HG03097 (cell line): ENCODE results near the gene OCA2.

Experiments used
- ATAC-seq: cut with Tn5 transposase; IDR thresholded peaks from one replicate; pipeline ENCODE4 v1.9.1; 2021; ENCODE audit not compliant: unreplicated experiment, low FRiP score

The OCA2 gene

GRCh38 chr15:27894645-27895044 is 204.5 kb downstream of the OCA2 start:
- ATAC-seq: no peak

- ATAC-seq: no peak
These were observed 209.9 kb downstream of the OCA2 start for GRCh38 chr15:27889258-27889657.

- ATAC-seq: no peak
These were observed 213.9 kb downstream of the OCA2 start for GRCh38 chr15:27885201-27885600.

GRCh38 chr15:27884726-27885125 is 214.4 kb downstream of the OCA2 start:
- no peak for ATAC-seq

GRCh38 chr15:27878841-27879240 is 220.3 kb downstream of the OCA2 start:
- no peak for ATAC-seq

- ATAC-seq: no peak
These were observed 225.3 kb downstream of the OCA2 start for GRCh38 chr15:27873828-27874227.

GRCh38 chr15:27873039-27873438 is 226.1 kb downstream of the OCA2 start:
- no peak for ATAC-seq

- ATAC-seq: no peak
These were observed 226.8 kb downstream of the OCA2 start for GRCh38 chr15:27872355-27872754.

- no peak for ATAC-seq
These were observed 227.2 kb downstream of the OCA2 start for GRCh38 chr15:27871902-27872260.

- ATAC-seq: no peak
These were observed 227.8 kb downstream of the OCA2 start for GRCh38 chr15:27871078-27871901.

GRCh38 chr15:27870320-27870719 is 228.8 kb downstream of the OCA2 start:
- no peak for ATAC-seq

GRCh38 chr15:27869697-27870281 is 229.3 kb downstream of the OCA2 start:
- ATAC-seq: no peak

- ATAC-seq: no peak
These were observed 230.2 kb downstream of the OCA2 start for GRCh38 chr15:27868828-27869404.

- ATAC-seq: no peak
These were observed 231.3 kb downstream of the OCA2 start for GRCh38 chr15:27867861-27868260.

- ATAC-seq: no peak
These were observed 232.5 kb downstream of the OCA2 start for GRCh38 chr15:27866505-27867165.

- ATAC-seq: no peak
These were observed 233.2 kb downstream of the OCA2 start for GRCh38 chr15:27865926-27866325.

GRCh38 chr15:27865323-27865922 is 233.7 kb downstream of the OCA2 start:
- no peak for ATAC-seq

- ATAC-seq: no peak
These were observed 234.4 kb downstream of the OCA2 start for GRCh38 chr15:27864719-27865118.

- ATAC-seq: no peak
These were observed 235.0 kb downstream of the OCA2 start for GRCh38 chr15:27864086-27864485.

GRCh38 chr15:27863000-27863399 is 236.1 kb downstream of the OCA2 start:
- ATAC-seq: no peak

- ATAC-seq: no peak
These were observed 237.9 kb downstream of the OCA2 start for GRCh38 chr15:27861171-27861570.
